AG09319 (cell line): ENCODE results near the gene LRRC36.

Source experiments
- DNase-seq: peaks from one replicate; pipeline ENCODE4 v3.0.0-alpha.2; 2010; ENCODE audit warnings: low read depth; ENCODE audit errors: extremely low read depth
- TF ChIP-seq, protein P1 (sequence below): IDR thresholded peaks from 2 replicates; pipeline ENCODE4 v1.5.1; 2011; ENCODE audit warnings: low read depth, mild to moderate bottlenecking, inconsistent platforms, low read length, moderate library complexity

Gene LRRC36

DNA sequence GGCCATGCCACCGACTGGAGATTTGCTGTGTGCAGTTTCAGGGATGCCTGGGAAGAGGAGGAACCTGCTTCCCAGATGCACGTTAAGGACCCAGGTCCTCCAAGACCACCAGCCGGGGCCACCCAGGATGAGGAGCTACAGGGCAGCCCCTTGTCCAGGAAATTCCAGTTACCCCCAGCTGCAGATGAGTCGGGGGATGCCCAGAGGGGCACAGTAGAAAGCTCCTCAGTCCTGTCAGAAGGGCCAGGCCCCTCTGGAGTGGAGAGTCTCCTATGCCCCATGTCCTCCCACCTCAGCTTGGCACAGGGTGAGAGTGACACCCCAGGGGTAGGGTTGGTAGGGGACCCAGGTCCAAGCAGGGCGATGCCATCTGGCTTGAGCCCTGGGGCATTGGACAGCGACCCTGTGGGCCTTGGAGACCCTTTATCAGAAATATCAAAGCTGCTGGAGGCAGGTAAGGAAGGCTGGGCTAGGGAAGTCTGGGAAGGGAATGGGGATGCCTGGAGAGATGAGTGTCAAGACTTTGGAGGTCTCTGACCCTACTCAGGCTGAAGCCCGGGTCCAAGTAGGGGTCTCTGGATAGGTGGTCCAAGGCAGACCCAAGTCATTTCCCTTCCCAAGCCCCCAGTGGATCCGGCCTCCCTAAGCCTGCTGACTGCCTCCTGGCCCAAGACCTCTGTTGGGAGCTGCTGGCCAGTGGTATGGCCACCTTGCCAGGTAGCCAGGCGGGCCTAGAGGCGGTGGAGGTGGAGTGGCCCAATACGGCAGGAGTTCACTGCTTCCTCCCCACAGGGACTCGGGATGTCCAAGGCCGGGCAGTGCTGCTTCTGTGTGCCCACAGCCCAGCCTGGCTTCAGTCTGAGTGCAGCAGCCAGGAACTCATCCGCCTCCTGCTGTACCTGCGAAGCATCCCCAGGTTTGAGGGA is 46.3 kb upstream of the LRRC36 start:
- TF ChIP-seq, protein P1, sequence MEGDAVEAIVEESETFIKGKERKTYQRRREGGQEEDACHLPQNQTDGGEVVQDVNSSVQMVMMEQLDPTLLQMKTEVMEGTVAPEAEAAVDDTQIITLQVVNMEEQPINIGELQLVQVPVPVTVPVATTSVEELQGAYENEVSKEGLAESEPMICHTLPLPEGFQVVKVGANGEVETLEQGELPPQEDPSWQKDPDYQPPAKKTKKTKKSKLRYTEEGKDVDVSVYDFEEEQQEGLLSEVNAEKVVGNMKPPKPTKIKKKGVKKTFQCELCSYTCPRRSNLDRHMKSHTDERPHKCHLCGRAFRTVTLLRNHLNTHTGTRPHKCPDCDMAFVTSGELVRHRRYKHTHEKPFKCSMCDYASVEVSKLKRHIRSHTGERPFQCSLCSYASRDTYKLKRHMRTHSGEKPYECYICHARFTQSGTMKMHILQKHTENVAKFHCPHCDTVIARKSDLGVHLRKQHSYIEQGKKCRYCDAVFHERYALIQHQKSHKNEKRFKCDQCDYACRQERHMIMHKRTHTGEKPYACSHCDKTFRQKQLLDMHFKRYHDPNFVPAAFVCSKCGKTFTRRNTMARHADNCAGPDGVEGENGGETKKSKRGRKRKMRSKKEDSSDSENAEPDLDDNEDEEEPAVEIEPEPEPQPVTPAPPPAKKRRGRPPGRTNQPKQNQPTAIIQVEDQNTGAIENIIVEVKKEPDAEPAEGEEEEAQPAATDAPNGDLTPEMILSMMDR, result no peak

DNA sequence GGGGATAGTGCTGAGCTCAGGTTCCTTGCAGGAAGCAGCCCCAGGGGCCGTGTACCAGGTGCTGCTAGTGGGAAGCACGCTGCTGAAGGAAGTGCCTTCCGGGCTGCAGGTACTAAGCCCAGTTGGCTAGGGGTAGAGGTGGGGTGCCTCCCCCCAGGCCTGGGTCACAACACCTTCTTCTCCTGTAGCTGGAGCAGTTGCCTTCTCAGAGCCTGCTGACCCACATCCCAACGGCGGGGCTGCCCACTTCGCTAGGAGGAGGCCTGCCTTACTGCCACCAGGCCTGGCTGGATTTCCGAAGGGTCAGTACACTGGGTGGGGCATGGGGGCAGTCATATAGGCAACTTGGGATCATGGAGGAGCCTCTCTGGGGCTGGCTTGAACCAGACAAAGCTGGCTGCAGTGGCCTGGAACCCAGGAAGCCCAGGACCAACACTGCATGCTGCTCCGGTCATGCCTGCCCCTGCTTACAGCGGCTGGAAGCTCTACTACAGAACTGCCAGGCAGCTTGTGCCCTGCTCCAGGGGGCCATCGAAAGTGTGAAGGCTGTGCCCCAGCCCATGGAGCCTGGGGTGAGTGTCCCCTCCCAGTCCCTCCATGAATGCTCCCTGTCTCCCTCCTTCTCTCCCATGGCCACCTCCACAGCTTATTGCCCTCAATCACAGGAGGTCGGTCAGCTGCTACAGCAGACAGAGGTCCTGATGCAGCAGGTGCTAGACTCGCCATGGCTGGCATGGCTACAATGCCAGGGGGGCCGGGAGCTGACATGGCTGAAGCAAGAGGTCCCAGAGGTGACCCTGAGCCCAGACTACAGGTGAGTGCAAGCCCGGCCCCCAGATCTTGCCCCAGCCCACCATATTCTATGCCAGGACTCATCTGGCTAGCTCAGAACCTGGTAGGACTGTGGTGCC is 44.8 kb upstream of the LRRC36 start:
- TF ChIP-seq, protein P1, result no peak
- DNase-seq, result no peak

More for the DNA sequence above, 46.3 kb upstream of the LRRC36 start:
- no peak for DNase-seq

DNA sequence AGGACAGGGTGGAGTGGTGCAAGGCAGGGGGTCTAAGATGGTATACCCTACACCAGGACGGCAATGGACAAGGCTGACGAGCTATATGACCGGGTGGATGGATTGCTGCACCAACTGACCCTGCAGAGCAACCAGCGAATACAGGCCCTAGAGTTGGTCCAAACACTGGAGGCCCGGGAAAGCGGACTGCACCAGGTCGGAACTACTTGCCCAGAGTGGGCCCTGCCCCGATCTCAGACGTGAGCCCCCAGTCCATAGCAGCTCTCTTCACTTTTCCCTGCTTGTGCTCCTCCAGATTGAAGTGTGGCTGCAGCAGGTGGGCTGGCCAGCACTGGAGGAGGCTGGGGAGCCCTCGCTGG is 44.2 kb upstream of the LRRC36 start:
- TF ChIP-seq, protein P1, result no peak
- DNase-seq, result no peak

DNA sequence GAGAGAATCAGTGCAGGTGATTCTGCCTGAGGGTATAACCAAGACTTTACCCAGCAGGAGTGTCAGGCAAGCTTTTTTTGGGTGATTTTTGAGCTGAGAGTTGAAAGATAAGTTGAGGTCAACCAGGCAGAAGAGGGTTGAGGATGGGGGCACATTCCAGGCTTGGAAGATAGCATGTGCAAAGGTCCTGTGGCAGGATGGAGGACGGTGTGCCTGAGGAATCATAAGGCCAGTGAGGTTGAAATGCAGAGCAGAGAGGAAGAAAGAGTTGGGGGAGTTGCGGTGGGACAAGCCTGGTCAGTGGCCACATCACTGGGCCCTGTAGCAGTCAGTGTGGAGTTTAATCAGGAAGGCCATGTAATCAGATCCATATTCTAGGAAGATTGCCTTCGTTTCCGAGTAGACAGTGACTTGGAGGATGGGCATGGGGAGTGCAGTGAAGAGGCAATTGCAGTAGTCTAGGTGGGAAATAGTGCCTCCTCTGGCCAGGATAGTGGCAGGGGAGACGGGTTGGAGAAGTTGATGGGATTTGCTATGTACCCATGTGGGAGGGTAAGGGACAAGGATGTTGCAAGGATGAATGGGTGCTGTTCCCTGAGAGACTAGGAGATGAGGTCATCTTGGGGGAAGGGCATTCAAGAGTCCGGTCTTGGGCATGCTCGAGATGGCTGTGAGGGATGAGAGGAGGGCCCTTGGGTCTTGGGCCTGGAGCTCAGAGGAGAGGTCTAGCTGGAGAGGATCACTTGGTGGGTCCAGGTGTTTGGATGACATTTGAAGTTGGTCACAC is 43.4 kb upstream of the LRRC36 start:
- no peak for DNase-seq
- TF ChIP-seq, protein P1, result no peak

DNA sequence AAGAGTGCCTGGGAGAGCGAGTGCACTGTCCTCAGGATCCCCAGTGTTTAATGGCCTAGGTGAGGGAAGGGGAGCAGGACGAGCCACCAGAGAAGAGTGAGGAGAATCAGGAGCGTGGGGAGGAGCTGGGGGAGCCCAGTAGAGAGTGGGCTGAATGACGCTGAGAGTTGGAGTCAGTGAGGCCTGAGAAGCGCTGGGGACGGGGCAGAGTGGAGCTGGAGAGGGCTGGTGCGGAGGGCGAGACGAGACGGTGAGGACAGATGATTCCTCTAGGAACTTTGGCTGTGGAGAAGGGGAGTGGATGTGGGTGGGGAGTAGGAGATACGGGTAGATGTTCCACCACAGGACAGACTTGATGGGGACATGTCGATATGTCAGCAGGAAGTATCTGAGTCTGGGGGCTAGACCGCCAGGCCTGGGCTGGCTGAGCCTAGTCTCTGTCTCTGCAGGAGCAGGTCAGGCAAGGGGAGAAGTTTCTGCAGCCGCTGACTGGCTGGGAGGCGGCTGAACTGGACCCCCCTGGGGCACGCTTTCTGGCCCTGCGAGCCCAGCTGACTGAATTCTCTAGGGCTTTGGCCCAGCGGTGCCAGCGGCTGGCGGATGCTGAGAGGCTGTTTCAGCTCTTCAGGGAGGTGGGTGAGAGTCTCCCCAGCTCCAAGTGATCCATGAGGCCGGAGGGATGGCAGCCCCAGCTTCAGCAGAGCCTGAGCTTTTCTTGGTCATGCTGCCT is 42.6 kb upstream of the LRRC36 start:
- TF ChIP-seq, protein P1, result no peak

More for the DNA sequence above, 42.6 kb upstream of the LRRC36 start:
- DNase-seq, result no peak
